SU-DHL-6 (cell line): Measurements from ENCODE around the gene YARS1.

Source experiments
- H2AFZ ChIP-seq: fragments of 200-600 bp; sonication (generic); 2 replicates; pipeline ENCODE4 v1.6.1; 2014; ENCODE audit warnings: low read depth, mild to moderate bottlenecking, moderate library complexity, mixed read lengths, antibody characterized with exemption, low read length; ENCODE audit not compliant: severe bottlenecking
- H3F3A ChIP-seq: fragments of 200-600 bp; shearing (Covaris generic); 2 replicates; pipeline ENCODE4 v1.6.0; 2016; ENCODE audit warnings: antibody characterized with exemption, mild to moderate bottlenecking; ENCODE audit not compliant: insufficient read depth
- H3K27ac ChIP-seq: fragments of 200-600 bp; sonication (generic); 2 replicates; pipeline ENCODE4 v1.5.1; 2016; ENCODE audit warnings: low read depth, mild to moderate bottlenecking, low read length, moderate library complexity, mixed read lengths
- H3K27me3 ChIP-seq: fragments of 200-600 bp; sonication (generic), shearing (Covaris generic); 2 replicates; pipeline ENCODE4 v1.6.0; 2014; ENCODE audit warnings: mild to moderate bottlenecking, low read length
- H3K36me3 ChIP-seq: fragments of 200-600 bp; sonication (generic); 2 replicates; pipeline ENCODE4 v1.6.1; 2014; ENCODE audit warnings: mild to moderate bottlenecking, low read length, mixed read lengths
- H3K4me2 ChIP-seq: fragments of 300-600, 200-600 bp; shearing (Covaris generic), sonication (generic); 2 replicates; pipeline ENCODE4 v1.6.0; 2014; ENCODE audit warnings: low read length, low read depth, mild to moderate bottlenecking; ENCODE audit not compliant: poor library complexity, severe bottlenecking
- H3K4me3 ChIP-seq: fragments of 200-600 bp; sonication (generic); 2 replicates; pipeline ENCODE4 v1.5.1; 2014; ENCODE audit warnings: antibody characterized with exemption, low read length, mild to moderate bottlenecking, mixed read lengths; ENCODE audit not compliant: insufficient read depth, poor library complexity, severe bottlenecking
- H3K79me2 ChIP-seq: fragments of 200-600 bp; sonication (generic); 2 replicates; pipeline ENCODE4 v1.6.1; 2014; ENCODE audit warnings: mild to moderate bottlenecking, low read length, moderate library complexity; ENCODE audit not compliant: insufficient read depth
- H3K9ac ChIP-seq: fragments of 200-600 bp; sonication (generic); 2 replicates; pipeline ENCODE4 v1.7.0; 2014; ENCODE audit warnings: mild to moderate bottlenecking, low read length
- H3K9me2 ChIP-seq: fragments of 200-600 bp; sonication (generic); replicated peaks from 2 replicates; pipeline ENCODE4 v1.6.1; 2014; ENCODE audit warnings: low read length; ENCODE audit not compliant: insufficient read depth
- H3K9me3 ChIP-seq: fragments of 200-600 bp; sonication (generic); 2 replicates; pipeline ENCODE4 v1.6.1; 2014; ENCODE audit warnings: low read length, mixed read lengths; ENCODE audit not compliant: insufficient read depth
- H4K20me1 ChIP-seq: fragments of 200-600 bp; sonication (generic); 2 replicates; pipeline ENCODE4 v1.6.1; 2014; ENCODE audit warnings: low read depth, mild to moderate bottlenecking, antibody characterized with exemption, low read length, moderate library complexity, mixed read lengths
- CTCF ChIP-seq: fragments of 200-600 bp; sonication (generic); IDR thresholded peaks from one replicate; pipeline ENCODE4 v1.5.1; 2017; ENCODE audit warnings: antibody characterized with exemption, mild to moderate bottlenecking, low read length, moderate library complexity; ENCODE audit not compliant: insufficient read depth, poor library complexity, severe bottlenecking
- EZH2phosphoT487 ChIP-seq: fragments of 200-600 bp; sonication (generic), shearing (Covaris generic); conservative IDR thresholded peaks from 2 replicates; pipeline ENCODE4 v1.6.1; 2018; ENCODE audit warnings: mild to moderate bottlenecking, antibody characterized with exemption, low read length, moderate library complexity, mixed read lengths

Gene YARS1

GRCh38 chr1:32742956-32743355 lies 74.2 kb downstream of the YARS1 start:
- H2AFZ ChIP-seq, result no peak overlapping the region
- H3K27ac ChIP-seq, result no peak overlapping the region
- H3K4me2 ChIP-seq, result no peak overlapping the region
- no peaks in the 10 kb centered on the region for H3K9me3 ChIP-seq
- H3K4me3 ChIP-seq, result no peak overlapping the region
- H3K27me3 ChIP-seq, result no peaks in the 10 kb centered on the region
- no peaks in the 10 kb centered on the region for H3K79me2 ChIP-seq
- H4K20me1 ChIP-seq, result no peaks in the 10 kb centered on the region
- no peaks in the 10 kb centered on the region for H3K9me2 ChIP-seq
- H3F3A ChIP-seq, result no peaks in the 10 kb centered on the region
- H3K36me3 ChIP-seq, result no peaks in the 10 kb centered on the region
- no peak overlapping the region for H3K9ac ChIP-seq
- TF ChIP-seq EZH2phosphoT487, result no peak
- no peak for TF ChIP-seq CTCF

DNA sequence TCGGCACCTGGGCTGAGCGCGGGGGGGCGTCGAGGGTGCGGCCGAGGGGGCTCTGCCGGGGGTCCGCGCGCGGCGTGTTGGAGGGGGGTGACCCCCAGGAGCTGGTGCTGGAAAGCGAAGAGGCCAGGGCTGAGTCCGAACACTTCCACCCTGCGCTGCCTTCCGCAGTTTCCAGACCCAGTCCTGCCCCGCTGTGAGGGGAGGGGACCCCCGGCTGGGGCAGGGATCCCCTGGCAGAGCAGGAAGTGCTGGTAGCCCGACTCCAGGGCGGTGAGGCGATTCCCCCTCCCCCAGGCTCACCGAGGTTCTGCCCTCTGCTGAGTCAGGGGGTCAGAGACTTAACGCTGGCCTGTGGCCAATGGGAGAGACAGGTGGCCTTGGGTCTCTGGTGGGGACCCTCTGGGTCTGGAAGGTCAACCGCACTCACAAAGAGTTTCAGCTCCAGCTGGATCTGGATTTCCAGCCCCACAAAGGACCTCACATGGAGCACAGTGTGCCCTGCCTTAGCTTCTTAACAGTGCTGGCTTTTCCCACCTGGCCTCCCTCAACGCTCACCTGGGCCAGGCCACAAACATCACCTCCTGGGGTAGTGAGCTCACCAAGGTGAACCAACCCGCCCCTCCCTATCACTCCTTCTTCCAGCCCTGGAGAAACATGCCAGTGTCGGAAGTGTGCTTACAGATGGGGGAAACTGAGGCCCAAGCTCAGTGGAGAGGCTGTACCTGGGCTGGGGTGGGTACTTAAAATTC lies 74.8 kb downstream of the YARS1 start:
- no peak overlapping the region for H3K4me3 ChIP-seq
- H2AFZ ChIP-seq, result no peak overlapping the region
- H3F3A ChIP-seq, result no peaks in the 10 kb centered on the region
- no peaks in the 10 kb centered on the region for H4K20me1 ChIP-seq
- no peak overlapping the region for H3K9ac ChIP-seq
- no peaks in the 10 kb centered on the region for H3K9me3 ChIP-seq
- H3K36me3 ChIP-seq, result no peaks in the 10 kb centered on the region
- no peaks in the 10 kb centered on the region for H3K9me2 ChIP-seq
- H3K27ac ChIP-seq, result no peak overlapping the region
- TF ChIP-seq CTCF (no peak), EZH2phosphoT487 (no peak)
- H3K79me2 ChIP-seq, result no peaks in the 10 kb centered on the region
- no peak overlapping the region for H3K4me2 ChIP-seq
- no peaks in the 10 kb centered on the region for H3K27me3 ChIP-seq

- no peaks in the 10 kb centered on the region for H3K9me3 ChIP-seq
- H3K36me3 ChIP-seq, result no peaks in the 10 kb centered on the region
- TF ChIP-seq EZH2phosphoT487 (no peak), CTCF (no peak)
- H3K4me2 ChIP-seq, result no peak overlapping the region
- no peaks in the 10 kb centered on the region for H3F3A ChIP-seq
- no peak overlapping the region for H3K9ac ChIP-seq
- H2AFZ ChIP-seq, result no peak overlapping the region
- H3K9me2 ChIP-seq, result no peaks in the 10 kb centered on the region
- no peaks in the 10 kb centered on the region for H4K20me1 ChIP-seq
- no peaks in the 10 kb centered on the region for H3K79me2 ChIP-seq
- H3K27me3 ChIP-seq, result no peaks in the 10 kb centered on the region
- H3K27ac ChIP-seq, result no peak overlapping the region
- H3K4me3 ChIP-seq, result no peak overlapping the region
Measured at GRCh38 chr1:32741413-32742198, 75.6 kb downstream of the YARS1 start.
